ENCODE data around the gene LRP1-AS.

The LRP1-AS gene

DNA sequence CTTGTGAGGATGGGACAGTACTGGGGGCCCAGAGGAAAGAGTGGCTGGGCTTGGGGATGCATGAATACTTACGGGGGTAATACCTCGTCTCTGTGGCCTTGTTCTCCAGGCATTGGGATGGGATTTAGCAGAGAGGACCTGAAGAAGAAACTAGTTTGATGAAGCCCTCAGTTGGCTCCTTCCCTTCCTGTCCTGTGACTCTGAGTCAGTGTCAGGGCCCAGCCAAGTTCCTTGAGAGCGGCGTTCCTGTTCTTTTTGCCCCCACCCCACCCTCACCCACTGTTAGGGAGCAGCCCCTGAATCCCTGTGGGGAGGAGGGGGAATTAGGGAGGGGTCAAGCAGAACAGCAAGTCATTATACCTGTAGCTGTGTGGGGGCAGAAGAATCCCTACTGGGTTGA is 5.2 kb upstream of the LRP1-AS start:
- Histone ChIP-seq H3K4me3 (ENCODE audit: low read depth, low read length) (no peak overlapping the region), H3K36me3 (replicated peaks) (peaks cover 61% of the 10 kb centered on the region)
- in situ Hi-C loops (cut with HindIII; ENCODE audit: low pct_ligation_motif_present, low sequenced_read_pairs), result no loop called here

DNA sequence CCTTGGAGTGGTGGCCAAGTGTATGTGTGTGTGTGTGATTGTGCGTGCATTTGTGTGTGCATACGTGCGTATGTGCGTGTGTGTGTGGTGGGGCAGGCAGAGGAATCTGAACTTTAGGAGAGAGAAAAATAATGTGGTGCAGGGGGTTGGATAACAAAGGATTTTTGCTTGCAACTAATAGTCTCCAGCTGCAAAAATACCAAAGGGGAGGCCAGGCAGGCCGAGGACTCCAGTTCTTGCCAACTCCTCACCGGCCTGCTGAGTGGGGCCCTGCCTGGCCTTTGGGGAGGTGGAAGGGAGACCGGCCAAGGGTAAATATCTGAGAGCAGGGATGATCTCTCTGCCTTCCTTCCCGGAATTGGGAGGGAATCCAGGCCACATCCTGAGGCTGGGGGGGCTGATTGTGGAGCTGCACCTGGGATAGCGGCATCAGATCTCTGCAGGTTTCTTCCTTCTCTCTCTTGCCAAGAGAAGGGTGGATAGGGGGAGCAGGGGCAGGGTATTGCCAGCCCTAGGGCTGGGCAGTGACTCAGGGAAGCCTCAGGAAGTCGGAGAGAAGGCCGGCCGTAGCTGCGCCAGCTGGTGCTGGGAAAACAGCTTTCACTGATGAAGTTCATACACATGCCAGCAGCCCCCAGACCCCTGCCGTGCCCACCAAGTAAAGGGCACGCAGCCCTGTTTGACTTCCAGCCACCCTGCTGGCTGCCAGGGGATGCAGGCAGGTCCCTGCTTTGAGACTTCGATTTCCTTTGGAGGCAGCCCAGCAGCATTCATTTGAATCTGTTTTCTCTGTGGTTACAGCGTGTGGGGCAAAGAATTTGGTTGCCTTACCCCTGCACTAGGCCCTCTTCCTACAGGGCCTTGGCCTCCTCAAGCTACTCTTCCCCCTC is 4.6 kb upstream of the LRP1-AS start:
- Histone ChIP-seq H3K27me3 (replicated peaks) (no peaks in the 10 kb centered on the region), H3K36me3 (replicated peaks) (peaks cover 57% of the 10 kb centered on the region), H3K27ac (peak overlapping the region; percentile 65), H3K4me3 (ENCODE audit: low read depth, low read length) (no peak overlapping the region)
- DNase-seq, result peak; percentile 32
- TF ChIP-seq, protein P1, sequence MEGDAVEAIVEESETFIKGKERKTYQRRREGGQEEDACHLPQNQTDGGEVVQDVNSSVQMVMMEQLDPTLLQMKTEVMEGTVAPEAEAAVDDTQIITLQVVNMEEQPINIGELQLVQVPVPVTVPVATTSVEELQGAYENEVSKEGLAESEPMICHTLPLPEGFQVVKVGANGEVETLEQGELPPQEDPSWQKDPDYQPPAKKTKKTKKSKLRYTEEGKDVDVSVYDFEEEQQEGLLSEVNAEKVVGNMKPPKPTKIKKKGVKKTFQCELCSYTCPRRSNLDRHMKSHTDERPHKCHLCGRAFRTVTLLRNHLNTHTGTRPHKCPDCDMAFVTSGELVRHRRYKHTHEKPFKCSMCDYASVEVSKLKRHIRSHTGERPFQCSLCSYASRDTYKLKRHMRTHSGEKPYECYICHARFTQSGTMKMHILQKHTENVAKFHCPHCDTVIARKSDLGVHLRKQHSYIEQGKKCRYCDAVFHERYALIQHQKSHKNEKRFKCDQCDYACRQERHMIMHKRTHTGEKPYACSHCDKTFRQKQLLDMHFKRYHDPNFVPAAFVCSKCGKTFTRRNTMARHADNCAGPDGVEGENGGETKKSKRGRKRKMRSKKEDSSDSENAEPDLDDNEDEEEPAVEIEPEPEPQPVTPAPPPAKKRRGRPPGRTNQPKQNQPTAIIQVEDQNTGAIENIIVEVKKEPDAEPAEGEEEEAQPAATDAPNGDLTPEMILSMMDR (IDR thresholded peaks at IDR 0.05; ENCODE audit: low read depth, low read length, missing control alignments), result no peak
- in situ Hi-C loops (cut with HindIII; ENCODE audit: low pct_ligation_motif_present, low sequenced_read_pairs), result no loop called here

More for the DNA sequence above, 5.2 kb upstream of the LRP1-AS start:
- H3K27me3 ChIP-seq (replicated peaks), result no peaks in the 10 kb centered on the region
- peak overlapping the region; percentile 65 for H3K27ac ChIP-seq
- DNase-seq, result no peak
- TF ChIP-seq, protein P1 (IDR thresholded peaks at IDR 0.05; ENCODE audit: low read depth, low read length, missing control alignments), result no peak

DNA sequence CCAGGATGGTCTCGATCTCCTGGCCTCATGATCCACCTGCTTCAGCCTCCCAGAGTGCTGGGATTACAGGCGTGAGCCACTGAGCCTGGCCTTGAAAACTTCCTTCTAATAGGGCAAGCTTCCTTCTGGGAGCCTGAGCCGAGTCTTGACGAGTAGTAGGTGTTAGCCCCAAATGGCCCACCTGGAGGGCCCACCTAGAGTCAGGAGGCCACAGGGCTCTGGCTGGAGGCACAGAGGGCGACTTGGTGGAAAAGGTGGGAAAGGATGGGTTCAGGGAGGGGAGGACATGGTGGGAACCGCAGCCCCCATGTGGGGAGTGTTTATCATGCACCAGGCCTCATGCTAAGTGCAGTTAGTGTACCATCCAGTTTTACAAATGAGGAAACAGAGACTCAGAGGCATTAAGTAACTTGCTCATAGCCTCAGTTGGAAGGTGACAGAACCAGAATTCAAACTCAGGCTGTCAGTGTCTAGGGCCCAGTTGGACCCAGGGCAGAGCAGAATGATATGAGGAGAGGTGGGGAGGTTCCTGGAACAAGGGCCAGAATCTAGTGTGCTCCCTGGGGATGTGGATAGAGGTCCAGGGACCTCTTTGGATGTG is 3.1 kb upstream of the LRP1-AS start:
- in situ Hi-C loops (cut with HindIII; ENCODE audit: low pct_ligation_motif_present, low sequenced_read_pairs), result no loop called here
- Histone ChIP-seq H3K27me3 (replicated peaks) (no peaks in the 10 kb centered on the region), H3K27ac (no peak overlapping the region), H3K36me3 (replicated peaks) (peaks cover 57% of the 10 kb centered on the region), H3K4me3 (ENCODE audit: low read depth, low read length) (no peak overlapping the region)
- TF ChIP-seq, protein P1 (IDR thresholded peaks at IDR 0.05; ENCODE audit: low read depth, low read length, missing control alignments), result no peak
- no peak for DNase-seq

DNA sequence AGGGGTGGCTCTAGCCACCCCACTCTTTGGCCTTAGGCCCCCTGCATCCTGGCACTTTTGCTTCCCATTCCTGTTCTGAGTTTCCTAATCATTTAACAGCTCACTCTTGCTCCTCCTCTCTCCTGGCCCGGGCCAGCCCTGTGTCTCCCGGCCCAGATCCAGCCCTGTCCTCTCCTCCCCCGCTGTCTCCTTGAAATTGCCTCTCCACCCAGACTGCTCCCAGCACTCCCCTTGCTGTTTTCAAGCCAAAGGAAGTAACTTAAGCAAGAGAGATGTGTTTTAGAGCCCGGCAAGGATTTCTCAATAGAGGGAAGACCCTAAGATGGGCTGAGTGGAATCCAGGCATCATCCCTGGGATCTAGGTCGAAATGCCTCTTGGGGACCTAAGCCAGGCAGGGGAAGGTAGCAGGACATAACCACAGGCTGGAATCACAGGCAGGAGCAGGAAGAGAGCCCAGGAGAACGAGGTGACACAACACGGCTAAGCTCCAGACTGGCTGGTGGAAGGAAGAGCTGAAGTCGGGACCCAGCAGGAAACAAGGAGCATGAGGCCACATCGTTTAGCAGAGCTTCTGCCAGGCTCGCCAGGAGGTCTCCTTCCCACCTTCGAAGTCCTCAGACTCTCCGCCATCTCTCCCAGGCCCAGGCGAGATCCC is 2.0 kb upstream of the LRP1-AS start:
- Histone ChIP-seq H3K36me3 (replicated peaks) (peaks cover 57% of the 10 kb centered on the region), H3K27me3 (replicated peaks) (no peaks in the 10 kb centered on the region), H3K4me3 (ENCODE audit: low read depth, low read length) (no peak overlapping the region), H3K27ac (peak overlapping the region; percentile 44)
- peak; percentile 18 for DNase-seq
- in situ Hi-C loops (cut with HindIII; ENCODE audit: low pct_ligation_motif_present, low sequenced_read_pairs), result no loop called here
- TF ChIP-seq, protein P1 (IDR thresholded peaks at IDR 0.05; ENCODE audit: low read depth, low read length, missing control alignments), result no peak

DNA sequence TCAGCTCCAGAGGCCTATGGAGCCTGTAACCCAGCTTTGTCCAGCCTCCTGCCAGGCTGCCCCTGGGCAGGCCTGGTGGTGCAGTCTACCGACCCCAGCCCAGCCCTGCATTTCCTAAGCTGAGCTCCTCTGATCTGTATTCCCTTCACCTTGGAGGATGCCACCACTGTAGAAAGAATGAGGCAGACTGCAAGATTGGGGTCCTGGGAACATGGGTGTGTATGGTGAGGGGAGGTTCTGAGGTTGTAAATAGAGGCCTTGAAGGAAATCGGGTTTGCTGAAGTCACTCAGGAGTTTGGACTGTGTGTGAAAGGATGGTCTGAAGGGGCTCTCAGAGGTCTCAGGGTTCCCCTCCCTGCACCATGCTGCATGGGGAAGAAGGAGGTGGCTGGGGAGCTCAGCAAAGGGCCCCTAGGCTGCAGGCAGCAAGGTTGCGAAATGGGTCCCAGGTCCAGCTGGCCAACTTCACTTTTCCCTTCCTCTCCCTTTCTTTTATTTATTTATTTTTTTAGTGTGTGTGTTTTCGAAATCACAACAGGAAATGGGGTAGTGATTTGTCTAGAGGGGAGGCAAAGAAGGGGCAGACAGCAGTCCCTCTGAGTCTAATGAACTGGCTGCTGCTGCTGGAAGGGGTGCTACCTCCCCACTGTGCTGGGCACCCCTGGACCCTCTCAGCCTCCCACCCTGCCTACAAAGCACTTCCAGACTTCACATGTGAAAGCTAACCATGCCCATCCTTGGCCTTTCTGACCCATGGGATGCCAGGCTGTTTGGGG is 1.2 kb upstream of the LRP1-AS start:
- no peak overlapping the region for H3K4me3 ChIP-seq (ENCODE audit: low read depth, low read length)
- no peak for DNase-seq
- peaks cover 59% of the 10 kb centered on the region for H3K36me3 ChIP-seq (replicated peaks)
- in situ Hi-C loops (cut with HindIII; ENCODE audit: low pct_ligation_motif_present, low sequenced_read_pairs), result no loop called here
- TF ChIP-seq, protein P1 (IDR thresholded peaks at IDR 0.05; ENCODE audit: low read depth, low read length, missing control alignments), result no peak
- H3K27ac ChIP-seq, result peak overlapping the region; percentile 44
- no peaks in the 10 kb centered on the region for H3K27me3 ChIP-seq (replicated peaks)
